PC-3 (cell line): ENCODE results near the gene BFSP2. TPM values are rescaled to one million over a fixed set of nuclear protein-coding genes. Genes with fewer than 3 reads are reported as not detected.

Source experiments
- ATAC-seq: fragments of 200-7000 bp; cut with Tn5 transposase; 2 replicates; pipeline ENCODE4 v1.9.1; 2020; ENCODE audit warnings: mild to moderate bottlenecking, moderate library complexity
- BruUV-seq: library from RNA; stranded (reverse); fragments of 400-500 nt; replicated peaks from 2 replicates; lab custom pipeline; 2021; lab: Mats Ljungman, UMichigan
- CTCF ChIA-PET: fragments of 300-600 bp; sonication (Branson Sonifier 250); formaldehyde crosslinking; loops from one replicate; lab custom pipeline; 2022; ENCODE audit warnings: antibody characterized with exemption; lab: Charles Lee
- POLR2A ChIA-PET: fragments of 300-600 bp; sonication (Branson Sonifier 250); formaldehyde crosslinking; loops from one replicate; lab custom pipeline; 2022; ENCODE audit warnings: antibody characterized with exemption; ENCODE audit not compliant: unreplicated experiment; lab: Charles Lee
- DNase-seq: peaks from one replicate; pipeline ENCODE4 v3.0.0-alpha.2; 2015
- H2AFZ ChIP-seq: fragments of 300-600 bp; sonication (generic); 2 replicates; pipeline ENCODE4 v1.6.0; 2016; ENCODE audit warnings: antibody characterized with exemption, low read length
- H3F3A ChIP-seq: fragments of 300-600 bp; sonication (generic); one replicate; pipeline ENCODE4 v1.6.0; 2017; ENCODE audit warnings: antibody characterized with exemption, low read length, control low read depth, mild to moderate bottlenecking; ENCODE audit not compliant: unreplicated experiment
- H3K27ac ChIP-seq: fragments of 300-600 bp; sonication (generic); 2 replicates; pipeline ENCODE4 v1.5.1; 2016; ENCODE audit warnings: mild to moderate bottlenecking, low read length
- H3K27me3 ChIP-seq: fragments of 300-600 bp; sonication (generic); 2 replicates; pipeline ENCODE4 v1.6.1; 2016; ENCODE audit warnings: low read length, mixed read lengths
- H3K36me3 ChIP-seq: fragments of 300-600 bp; sonication (generic); 2 replicates; pipeline ENCODE4 v1.6.1; 2016; ENCODE audit warnings: low read depth, mixed run types, low read length, mixed read lengths
- H3K4me1 ChIP-seq: fragments of 300-600 bp; sonication (generic); 2 replicates; pipeline ENCODE4 v1.5.1; 2016; ENCODE audit warnings: low read length; ENCODE audit not compliant: insufficient read depth
- H3K4me2 ChIP-seq: fragments of 300-600 bp; sonication (generic); 2 replicates; pipeline ENCODE4 v1.6.0; 2016; ENCODE audit warnings: low read length
- H3K4me3 ChIP-seq: fragments of 300-600 bp; sonication (generic); 2 replicates; pipeline ENCODE4 v1.5.1; 2016; ENCODE audit warnings: mild to moderate bottlenecking, low read length, mixed read lengths
- H3K79me2 ChIP-seq: fragments of 300-600 bp; sonication (generic); 2 replicates; pipeline ENCODE4 v1.6.1; 2017; ENCODE audit warnings: low read length, mixed read lengths
- H3K9ac ChIP-seq: fragments of 300-600 bp; sonication (generic); 2 replicates; pipeline ENCODE4 v1.6.0; 2016; ENCODE audit warnings: mild to moderate bottlenecking, low read length
- H3K9me2 ChIP-seq: fragments of 300-600 bp; sonication (generic); replicated peaks from 2 replicates; pipeline ENCODE4 v1.6.1; 2016; ENCODE audit warnings: mixed run types, low read length, mixed read lengths
- H3K9me3 ChIP-seq: fragments of 300-600 bp; sonication (generic); 2 replicates; pipeline ENCODE4 v1.6.1; 2016; ENCODE audit warnings: low read length, mixed read lengths
- H4K20me1 ChIP-seq: fragments of 300-600 bp; sonication (generic); 2 replicates; pipeline ENCODE4 v1.6.1; 2016; ENCODE audit warnings: low read length, mixed read lengths
- EZH2 ChIP-seq: fragments of 300-600 bp; sonication (generic); IDR thresholded peaks from one replicate; pipeline ENCODE4 v1.6.1; 2017; ENCODE audit warnings: antibody characterized with exemption, mild to moderate bottlenecking, low read length; ENCODE audit not compliant: unreplicated experiment
- EZH2phosphoT487 ChIP-seq: fragments of 300-600 bp; sonication (generic); IDR thresholded peaks from 2 replicates; pipeline ENCODE4 v1.6.1; 2018; ENCODE audit warnings: mild to moderate bottlenecking, antibody characterized with exemption, low read length, borderline replicate concordance
- intact Hi-C: fragments of 100-400 bp; cut with micrococcal nuclease; formaldehyde crosslinking; loops from 2 replicates; pipeline ENCODE4 v1.9.0; 2023
- total RNA-seq: library from RNA; depleted of rRNA; stranded (reverse); fragments of >200 nt; gene quantifications from 2 replicates; pipeline ENCODE4 v1.2.3, GENCODE V29; 2014
- TF ChIP-seq, protein P1 (sequence below): fragments of 300-600 bp; sonication (generic); conservative IDR thresholded peaks from 2 replicates; pipeline ENCODE4 v1.5.1; 2017; ENCODE audit warnings: antibody characterized with exemption, low read depth, mild to moderate bottlenecking, low read length

BFSP2 gene
- total RNA-seq, 1 experiment from 2014 or later = not detected

DNA sequence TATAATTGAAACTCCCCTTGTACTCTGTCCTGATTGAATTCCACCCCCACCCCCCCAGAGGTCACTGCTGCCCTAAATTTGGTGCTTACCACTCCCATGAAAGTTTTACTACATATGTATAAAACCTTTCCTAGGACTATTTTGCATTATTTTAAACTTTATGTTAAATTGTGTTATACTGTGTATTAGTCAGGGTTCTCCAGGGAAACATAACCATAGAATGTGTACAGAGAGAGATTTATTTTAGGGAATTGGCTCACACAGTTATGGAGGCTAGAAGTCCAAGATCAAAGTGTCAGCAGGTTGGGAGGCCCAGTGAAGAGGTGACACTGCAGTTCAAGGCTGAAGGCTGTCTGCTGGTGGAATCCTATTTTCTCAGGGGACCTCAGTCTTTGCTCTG is 29.2 kb downstream of the BFSP2 start:
- no peak for DNase-seq
- no TSS peak for BruUV-seq
- no peaks in the 10 kb centered on the region for H3F3A ChIP-seq
- no peaks in the 10 kb centered on the region for H3K9me3 ChIP-seq
- no peak overlapping the region for H2AFZ ChIP-seq
- H3K36me3 ChIP-seq = no peaks in the 10 kb centered on the region
- H3K4me2 ChIP-seq = no peak overlapping the region
- H3K9ac ChIP-seq = no peak overlapping the region
- no peaks in the 10 kb centered on the region for H3K4me1 ChIP-seq
- ChIA-PET CTCF (no interaction called here), POLR2A (no interaction called here)
- intact Hi-C loops = no loop called here
- no peak overlapping the region for H3K4me3 ChIP-seq
- no peaks in the 10 kb centered on the region for H3K27me3 ChIP-seq
- no peak for ATAC-seq
- no peaks in the 10 kb centered on the region for H3K79me2 ChIP-seq
- TF ChIP-seq EZH2phosphoT487 (no peak), EZH2 (no peak)
- TF ChIP-seq, protein P1, sequence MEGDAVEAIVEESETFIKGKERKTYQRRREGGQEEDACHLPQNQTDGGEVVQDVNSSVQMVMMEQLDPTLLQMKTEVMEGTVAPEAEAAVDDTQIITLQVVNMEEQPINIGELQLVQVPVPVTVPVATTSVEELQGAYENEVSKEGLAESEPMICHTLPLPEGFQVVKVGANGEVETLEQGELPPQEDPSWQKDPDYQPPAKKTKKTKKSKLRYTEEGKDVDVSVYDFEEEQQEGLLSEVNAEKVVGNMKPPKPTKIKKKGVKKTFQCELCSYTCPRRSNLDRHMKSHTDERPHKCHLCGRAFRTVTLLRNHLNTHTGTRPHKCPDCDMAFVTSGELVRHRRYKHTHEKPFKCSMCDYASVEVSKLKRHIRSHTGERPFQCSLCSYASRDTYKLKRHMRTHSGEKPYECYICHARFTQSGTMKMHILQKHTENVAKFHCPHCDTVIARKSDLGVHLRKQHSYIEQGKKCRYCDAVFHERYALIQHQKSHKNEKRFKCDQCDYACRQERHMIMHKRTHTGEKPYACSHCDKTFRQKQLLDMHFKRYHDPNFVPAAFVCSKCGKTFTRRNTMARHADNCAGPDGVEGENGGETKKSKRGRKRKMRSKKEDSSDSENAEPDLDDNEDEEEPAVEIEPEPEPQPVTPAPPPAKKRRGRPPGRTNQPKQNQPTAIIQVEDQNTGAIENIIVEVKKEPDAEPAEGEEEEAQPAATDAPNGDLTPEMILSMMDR = no peak
- no peaks in the 10 kb centered on the region for H4K20me1 ChIP-seq
- no peaks in the 10 kb centered on the region for H3K9me2 ChIP-seq
- no peak overlapping the region for H3K27ac ChIP-seq

DNA sequence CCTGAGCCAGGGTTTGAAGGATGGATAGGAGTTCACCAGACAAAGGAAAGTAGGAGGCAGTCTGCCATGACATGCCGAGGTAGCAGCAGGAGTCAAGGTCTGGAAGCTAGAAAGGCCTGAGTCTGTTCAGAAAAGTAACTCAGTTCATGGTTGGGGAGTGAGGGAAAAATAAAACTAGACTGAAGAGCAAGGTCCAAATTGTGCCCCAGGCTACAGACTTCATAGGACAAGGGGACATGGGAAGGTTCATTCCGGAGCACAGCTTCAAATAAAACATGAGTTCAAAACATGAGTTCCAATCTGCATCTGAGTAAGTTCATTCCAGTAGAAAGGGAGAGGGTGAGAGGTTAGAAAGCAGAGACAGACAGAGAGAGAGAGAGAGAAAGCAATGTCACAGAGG is 39.7 kb downstream of the BFSP2 start:
- H3K27ac ChIP-seq = no peak overlapping the region
- CTCF ChIA-PET = no interaction called here
- no peaks in the 10 kb centered on the region for H3K9me3 ChIP-seq
- no peaks in the 10 kb centered on the region for H3K79me2 ChIP-seq
- no peaks in the 10 kb centered on the region for H3K27me3 ChIP-seq
- H2AFZ ChIP-seq = no peak overlapping the region
- H3K9ac ChIP-seq = no peak overlapping the region
- H4K20me1 ChIP-seq = no peaks in the 10 kb centered on the region
- no peak overlapping the region for H3K4me3 ChIP-seq
- intact Hi-C loops = no loop called here
- ATAC-seq = no peak
- POLR2A ChIA-PET = no interaction called here
- no peak for DNase-seq
- no peaks in the 10 kb centered on the region for H3F3A ChIP-seq
- peaks cover 11% of the 10 kb centered on the region for H3K4me1 ChIP-seq
- no peak overlapping the region for H3K4me2 ChIP-seq
- no peaks in the 10 kb centered on the region for H3K9me2 ChIP-seq
- H3K36me3 ChIP-seq = no peaks in the 10 kb centered on the region
- no TSS peak for BruUV-seq
- TF ChIP-seq EZH2 (no peak), EZH2phosphoT487 (no peak)
- TF ChIP-seq, protein P1 = no peak

DNA sequence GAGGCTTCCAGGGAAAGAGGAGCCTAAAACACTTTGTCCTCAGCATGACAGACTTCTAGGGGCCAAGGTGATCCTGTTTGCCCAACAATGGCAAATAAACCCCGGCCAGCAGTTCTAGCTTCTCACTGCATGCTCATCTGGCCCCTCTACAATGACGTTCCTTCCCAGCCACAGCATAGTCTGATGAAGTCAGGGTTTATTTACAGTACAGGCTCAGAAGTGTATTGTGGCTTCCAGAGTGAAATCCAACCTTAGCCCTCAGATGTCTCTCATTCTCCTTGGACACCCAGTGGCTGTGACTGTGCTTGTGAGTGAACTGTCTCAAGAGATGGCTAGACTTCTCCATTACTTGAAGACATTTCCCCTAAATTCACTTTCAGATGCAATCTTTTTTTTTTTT is 40.8 kb downstream of the BFSP2 start:
- no peaks in the 10 kb centered on the region for H4K20me1 ChIP-seq
- no peaks in the 10 kb centered on the region for H3K27me3 ChIP-seq
- H3K36me3 ChIP-seq = no peaks in the 10 kb centered on the region
- intact Hi-C loops = loop anchor here (5.0 kb wide), 1 partner anchor 152 kb away; no protein-coding TSS in a partner anchor
- H3K4me3 ChIP-seq = no peak overlapping the region
- H3K79me2 ChIP-seq = no peaks in the 10 kb centered on the region
- BruUV-seq = no TSS peak
- H2AFZ ChIP-seq = no peak overlapping the region
- TF ChIP-seq, protein P1 = no peak
- no peak overlapping the region for H3K9ac ChIP-seq
- no peaks in the 10 kb centered on the region for H3K9me3 ChIP-seq
- ATAC-seq = no peak
- ChIA-PET CTCF (no interaction called here), POLR2A (no interaction called here)
- H3K4me1 ChIP-seq = peaks cover 15% of the 10 kb centered on the region
- H3K4me2 ChIP-seq = no peak overlapping the region
- no peak for DNase-seq
- no peaks in the 10 kb centered on the region for H3F3A ChIP-seq
- H3K27ac ChIP-seq = no peak overlapping the region
- no peaks in the 10 kb centered on the region for H3K9me2 ChIP-seq
